ENCODE measurements around the gene TTF2.

DNA sequence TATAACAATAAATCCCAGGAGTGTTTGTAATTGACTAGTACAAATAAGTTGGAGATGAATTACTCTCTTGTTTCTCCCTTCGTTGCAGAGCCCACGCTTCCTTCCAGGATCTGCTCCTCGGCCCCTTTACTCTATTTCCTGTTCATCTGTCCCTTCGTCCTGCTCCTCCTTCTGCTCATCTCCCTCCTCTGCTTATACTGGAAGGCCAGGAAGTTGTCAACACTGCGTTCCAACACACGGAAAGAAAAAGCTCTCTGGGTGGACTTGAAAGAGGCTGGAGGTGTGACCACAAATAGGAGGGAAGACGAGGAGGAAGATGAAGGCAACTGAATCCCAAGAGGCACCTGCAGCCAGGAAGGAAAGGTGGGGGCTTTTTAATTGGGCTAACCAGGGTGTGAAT, 26.4 kb upstream of the TTF2 start:
- no peak for TF ChIP-seq CTCF (IDR thresholded peaks at IDR 0.05)
- TF ChIP-seq ZNF263 (CRISPR knock-in tag; IDR thresholded peaks at IDR 0.05; ENCODE audit: low read depth): no peak
- TF ChIP-seq E2F1 (CRISPR knock-in tag; IDR thresholded peaks at IDR 0.05): no peak
- TF ChIP-seq, protein P1, sequence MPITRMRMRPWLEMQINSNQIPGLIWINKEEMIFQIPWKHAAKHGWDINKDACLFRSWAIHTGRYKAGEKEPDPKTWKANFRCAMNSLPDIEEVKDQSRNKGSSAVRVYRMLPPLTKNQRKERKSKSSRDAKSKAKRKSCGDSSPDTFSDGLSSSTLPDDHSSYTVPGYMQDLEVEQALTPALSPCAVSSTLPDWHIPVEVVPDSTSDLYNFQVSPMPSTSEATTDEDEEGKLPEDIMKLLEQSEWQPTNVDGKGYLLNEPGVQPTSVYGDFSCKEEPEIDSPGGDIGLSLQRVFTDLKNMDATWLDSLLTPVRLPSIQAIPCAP (CRISPR knock-in tag; IDR thresholded peaks at IDR 0.05): no peak
- TF ChIP-seq, protein P2, sequence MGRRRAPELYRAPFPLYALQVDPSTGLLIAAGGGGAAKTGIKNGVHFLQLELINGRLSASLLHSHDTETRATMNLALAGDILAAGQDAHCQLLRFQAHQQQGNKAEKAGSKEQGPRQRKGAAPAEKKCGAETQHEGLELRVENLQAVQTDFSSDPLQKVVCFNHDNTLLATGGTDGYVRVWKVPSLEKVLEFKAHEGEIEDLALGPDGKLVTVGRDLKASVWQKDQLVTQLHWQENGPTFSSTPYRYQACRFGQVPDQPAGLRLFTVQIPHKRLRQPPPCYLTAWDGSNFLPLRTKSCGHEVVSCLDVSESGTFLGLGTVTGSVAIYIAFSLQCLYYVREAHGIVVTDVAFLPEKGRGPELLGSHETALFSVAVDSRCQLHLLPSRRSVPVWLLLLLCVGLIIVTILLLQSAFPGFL (CRISPR knock-in tag; IDR thresholded peaks at IDR 0.05; ENCODE audit: borderline replicate concordance): no peak
